GM12891 (cell line): ENCODE results near the gene DCLRE1C.
A peak's percentile ranks its signal among the peaks of the same experiment; 100 is the strongest.

Experiments
- DNase-seq: peaks from one replicate; pipeline ENCODE4 v3.0.0; 2011; ENCODE audit warnings: low spot score; ENCODE audit not compliant: insufficient read length
- FAIRE-seq: peaks from 2 replicates; lab custom pipeline; 2011; peaks lifted over from hg19 to GRCh38; lab: Jason Lieb, UNC
- PAX5 ChIP-seq: IDR thresholded peaks from 2 replicates; pipeline ENCODE4 v1.6.1; 2011; ENCODE audit warnings: low read length, moderate library complexity, mild to moderate bottlenecking; ENCODE audit not compliant: insufficient read depth, severe bottlenecking
- POLR2A ChIP-seq: IDR thresholded peaks from 2 replicates; pipeline ENCODE4 v1.6.1; 2011; ENCODE audit warnings: low read depth, low read length, control low read depth
- POLR2AphosphoS5 ChIP-seq: IDR thresholded peaks from 2 replicates; pipeline ENCODE4 v1.6.1; 2011; ENCODE audit warnings: low read depth, low read length, control low read depth
- POU2F2 ChIP-seq: IDR thresholded peaks from 2 replicates; pipeline ENCODE4 v1.6.1; 2011; ENCODE audit warnings: low read depth, mild to moderate bottlenecking, control low read depth, low read length, moderate library complexity
- SPI1 ChIP-seq: IDR thresholded peaks from 2 replicates; pipeline ENCODE4 v1.6.1; 2011; ENCODE audit warnings: low read depth, low read length, control low read depth
- TAF1 ChIP-seq: IDR thresholded peaks from 2 replicates; pipeline ENCODE4 v1.6.1; 2011; ENCODE audit warnings: low read depth, low read length, control low read depth

DCLRE1C gene

GRCh38 chr10:14860791-14861190 lies 93.1 kb downstream of the DCLRE1C start:
- no peak for FAIRE-seq
- no peak for DNase-seq
- TF ChIP-seq TAF1 (no peak), SPI1 (no peak), PAX5 (no peak), POU2F2 (no peak), POLR2A (no peak), POLR2AphosphoS5 (no peak)

GRCh38 chr10:14859775-14860174 lies 94.1 kb downstream of the DCLRE1C start:
- DNase-seq (no peak), FAIRE-seq (no peak)
- TF ChIP-seq SPI1 = no peak
- no peak for TF ChIP-seq TAF1
- no peak for TF ChIP-seq POU2F2
- no peak for TF ChIP-seq PAX5
- no peak for TF ChIP-seq POLR2A
- no peak for TF ChIP-seq POLR2AphosphoS5

- no peak for TF ChIP-seq TAF1
- FAIRE-seq (peak; percentile 31), DNase-seq (no peak)
Observed at GRCh38 chr10:14859043-14859442, 94.9 kb downstream of the DCLRE1C start.

GRCh38 chr10:14858338-14858960 lies 95.4 kb downstream of the DCLRE1C start:
- FAIRE-seq (no peak), DNase-seq (no peak)
- TF ChIP-seq TAF1 (no peak), POLR2A (no peak), SPI1 (peak; percentile 53)

- DNase-seq (no peak), FAIRE-seq (no peak)
- TF ChIP-seq POLR2A = no peak
- TF ChIP-seq TAF1 = no peak
- no peak for TF ChIP-seq SPI1
- no peak for TF ChIP-seq POLR2AphosphoS5
- no peak for TF ChIP-seq POU2F2
- no peak for TF ChIP-seq PAX5
Observed at GRCh38 chr10:14855453-14855852, 98.4 kb downstream of the DCLRE1C start.

GRCh38 chr10:14852236-14852635 lies 101.7 kb downstream of the DCLRE1C start:
- DNase-seq (no peak), FAIRE-seq (no peak)
- TF ChIP-seq POLR2A = no peak
